Skeletal muscle tissue (tissue), 4 donors: ENCODE data around the gene GINS2. TPM values are rescaled to one million over a fixed set of nuclear protein-coding genes. Genes with fewer than 3 reads are reported as not detected.

Experiments used
- H3K27ac ChIP-seq: one replicate; pipeline ENCODE4 v1.7.0; 2013; ENCODE audit warnings: mild to moderate bottlenecking, low read depth, low read length, inconsistent platforms
- H3K27me3 ChIP-seq, 3 donors: one replicate each; pipeline ENCODE4 v1.7.0; 2013; ENCODE audit warnings: low read length in 3 of 3; ENCODE audit not compliant: control insufficient read depth in 3 of 3, insufficient read depth in 3 of 3
- H3K36me3 ChIP-seq, 3 donors: one replicate each; pipeline ENCODE4 v1.7.0; 2013; ENCODE audit warnings: low read length in 3 of 3; ENCODE audit not compliant: control insufficient read depth in 3 of 3, insufficient read depth in 3 of 3
- H3K4me1 ChIP-seq, 3 donors: one replicate each; pipeline ENCODE4 v1.7.0; 2013; ENCODE audit warnings: low read length in 3 of 3, mild to moderate bottlenecking in 3 of 3; ENCODE audit not compliant: control insufficient read depth in 3 of 3, insufficient read depth in 3 of 3
- H3K4me3 ChIP-seq, 3 donors: one replicate each; pipeline ENCODE4 v1.7.0; 2013; ENCODE audit warnings: low read length in 3 of 3
- H3K9ac ChIP-seq, 3 donors: one replicate each; pipeline ENCODE4 v1.7.0; 2013; ENCODE audit warnings: low read length in 3 of 3, mild to moderate bottlenecking in 3 of 3, moderate library complexity in 2 of 3, low read depth in 1 of 3
- H3K9me3 ChIP-seq, 3 donors: one replicate each; pipeline ENCODE4 v1.7.0; 2013; ENCODE audit warnings: low read length in 3 of 3; ENCODE audit not compliant: control insufficient read depth in 3 of 3
- total RNA-seq: library from RNA; depleted of rRNA; stranded (reverse); fragments of >200 nt; gene quantifications from one replicate; pipeline ENCODE4 v1.2.3, GENCODE V29; 2014
- donor health status: Osteomylitis.

GINS2 gene
- 4.7 TPM for total RNA-seq

DNA sequence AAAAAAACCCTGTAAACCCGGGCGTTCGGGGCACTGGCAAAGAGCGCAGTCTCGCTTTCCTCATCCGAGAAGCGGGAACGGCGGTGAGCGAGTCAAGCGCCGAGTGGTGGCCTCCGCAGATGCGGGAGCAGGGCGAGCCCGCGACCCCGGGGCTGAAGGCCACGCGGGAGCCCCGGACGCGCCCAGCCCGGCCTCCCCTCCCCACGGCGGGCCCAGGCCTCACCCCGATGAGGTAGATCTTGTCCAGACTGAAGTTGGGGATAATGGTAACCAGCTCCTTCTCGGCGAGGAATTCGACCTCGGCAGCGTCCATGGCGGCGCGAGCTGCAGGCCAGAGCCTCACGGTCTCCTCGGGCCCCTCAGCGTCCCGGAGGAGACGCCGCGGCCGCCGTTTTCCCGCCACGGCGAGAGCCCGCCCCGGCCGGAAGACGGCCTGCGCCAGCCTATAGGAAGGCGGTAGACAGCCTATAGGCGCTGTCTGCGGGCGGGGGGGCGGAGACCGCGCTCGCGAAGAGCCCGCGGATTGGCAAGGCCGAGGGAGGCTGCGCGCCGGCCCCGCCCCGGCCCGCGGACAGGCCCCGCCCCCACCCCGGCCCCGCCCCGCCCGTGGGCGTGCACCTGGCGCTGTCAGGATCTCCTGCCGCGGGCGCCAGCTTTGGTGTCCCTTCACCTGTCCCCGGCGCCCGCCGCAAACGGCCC is at the start of gene GINS2:
Gene GINS2, minus strand, starts transcription at position 369 of the 699 bp plus-strand sequence. Its CDS starts 56 bp downstream, at position 313.
- Histone ChIP-seq H3K4me3 (peak within 1 kb of the TSS; percentile 68 to 83 (median 79)), H3K27ac (no peak within 1 kb of the TSS), H3K27me3 (no peaks in the 10 kb centered on the region), H3K4me1 (peaks cover 6 to 9% (median 8%) of the 10 kb centered on the region in 3 donors), H3K36me3 (no peaks in the 10 kb centered on the region), H3K9me3 (no peaks in the 10 kb centered on the region), H3K9ac (peak within 1 kb of the TSS; percentile 43 to 72 (median 70))

DNA sequence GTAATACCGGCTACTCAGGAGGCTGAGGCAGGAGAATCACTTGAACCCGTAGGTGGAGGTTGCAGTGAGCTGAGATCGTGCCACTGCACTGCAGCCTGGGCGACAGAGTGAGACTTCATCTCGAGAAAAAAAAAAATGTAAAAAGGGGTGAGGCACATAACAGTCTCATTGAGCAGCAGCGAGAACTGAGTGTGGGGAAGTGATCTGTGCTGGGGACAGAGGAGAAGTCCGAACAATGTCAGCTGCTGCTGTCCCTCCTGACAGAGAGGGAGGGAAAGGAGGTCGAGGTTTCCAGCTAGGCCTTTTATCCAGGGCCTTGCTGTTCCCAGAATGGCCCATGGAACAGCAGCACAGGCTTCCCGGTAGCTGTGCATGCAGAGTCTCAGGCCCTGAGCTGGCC is 48.2 kb upstream of the GINS2 start:
- Histone ChIP-seq H3K27ac (no peak overlapping the region), H3K4me3 (no peak overlapping the region), H3K27me3 (no peaks in the 10 kb centered on the region), H3K9ac (no peak overlapping the region), H3K9me3 (no peaks in the 10 kb centered on the region), H3K4me1 (no peaks in the 10 kb centered on the region), H3K36me3 (no peaks in the 10 kb centered on the region)

DNA sequence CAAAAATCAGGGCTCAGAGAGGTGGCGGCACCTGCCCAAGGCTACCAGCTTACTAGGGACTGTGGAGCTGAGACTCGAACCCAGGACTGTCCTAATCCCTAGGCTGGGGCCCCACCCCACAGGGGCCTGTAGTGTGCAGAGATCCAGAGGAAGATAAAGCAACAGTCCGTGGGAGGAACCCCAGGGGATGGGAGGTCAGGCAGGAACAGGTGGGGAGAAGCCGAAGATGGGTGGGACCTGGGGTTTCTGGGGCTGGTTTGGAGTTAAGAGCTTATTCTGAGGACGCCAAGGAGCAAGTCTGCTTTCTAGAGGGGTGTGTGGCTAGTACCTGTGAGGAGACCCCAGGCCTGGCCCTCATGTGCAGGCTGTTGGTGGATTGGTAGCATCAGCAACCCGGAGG is 47.2 kb upstream of the GINS2 start:
- no peaks in the 10 kb centered on the region for H3K9me3 ChIP-seq
- H3K9ac ChIP-seq = no peak overlapping the region
- no peaks in the 10 kb centered on the region for H3K4me1 ChIP-seq
- H3K4me3 ChIP-seq = no peak overlapping the region
- peaks cover 0 to 2% (median 0%) of the 10 kb centered on the region in 3 donors for H3K27me3 ChIP-seq
- H3K27ac ChIP-seq = no peak overlapping the region
- no peaks in the 10 kb centered on the region for H3K36me3 ChIP-seq

DNA sequence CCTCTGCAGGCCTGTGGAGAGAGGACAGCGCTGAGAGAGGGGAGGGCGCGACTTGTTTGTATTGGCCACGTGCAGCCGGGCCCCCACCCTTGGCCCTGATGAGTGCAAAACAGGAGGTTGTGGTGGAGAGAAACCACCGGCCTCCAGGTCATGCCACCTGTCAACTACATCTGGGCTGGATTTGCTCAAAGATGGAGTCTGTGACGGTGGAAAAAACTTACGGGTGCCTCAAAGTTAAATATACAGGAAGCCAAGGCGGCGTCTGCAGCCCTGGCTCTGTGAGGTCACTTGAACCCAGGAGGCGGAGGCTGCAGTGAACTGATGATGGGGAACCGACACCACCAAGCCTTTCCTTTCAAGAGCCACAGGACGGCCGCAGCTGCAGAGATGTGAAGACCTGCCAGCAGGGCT is 46.5 kb upstream of the GINS2 start:
- H3K27ac ChIP-seq = no peak overlapping the region
- H3K9me3 ChIP-seq = no peaks in the 10 kb centered on the region
- H3K4me1 ChIP-seq = no peaks in the 10 kb centered on the region
- no peak overlapping the region for H3K9ac ChIP-seq
- no peaks in the 10 kb centered on the region for H3K36me3 ChIP-seq
- H3K4me3 ChIP-seq = no peak overlapping the region
- peaks cover 0 to 3% (median 0%) of the 10 kb centered on the region in 3 donors for H3K27me3 ChIP-seq

DNA sequence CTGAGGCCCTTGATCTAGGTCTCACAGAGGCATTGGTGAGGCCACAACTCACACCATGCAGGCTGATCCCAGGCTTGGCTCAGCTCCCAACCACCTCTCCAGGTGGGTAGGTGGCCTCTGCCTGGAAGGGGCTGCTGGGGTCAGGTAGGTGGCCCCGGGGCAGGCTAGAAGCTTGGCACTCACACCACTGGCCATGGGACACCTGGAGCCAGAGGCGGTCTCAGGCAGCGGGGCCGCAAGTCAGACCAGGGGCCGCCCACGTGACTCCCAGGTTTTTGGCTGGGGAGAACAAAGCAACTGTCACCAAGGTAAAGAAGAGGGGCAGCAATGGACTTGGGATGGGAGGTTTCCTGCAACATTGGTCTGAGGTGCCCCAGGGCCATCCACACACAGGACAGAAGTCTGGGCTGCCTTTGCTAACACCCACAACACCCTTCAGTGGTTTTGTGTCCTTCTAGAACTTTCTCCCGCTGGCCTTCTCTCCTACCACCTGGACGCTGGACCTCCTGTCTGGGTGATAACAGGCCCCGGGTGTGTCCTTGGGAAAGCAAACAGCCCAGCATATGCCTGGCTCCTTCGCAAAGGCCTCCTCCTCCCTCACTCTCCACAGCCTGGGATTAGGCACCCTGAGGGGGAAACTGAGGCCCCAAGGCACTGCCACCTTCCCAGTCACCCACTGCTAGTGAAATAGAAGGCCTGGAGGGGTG is 45.7 kb upstream of the GINS2 start:
- H3K9me3 ChIP-seq = no peaks in the 10 kb centered on the region
- no peaks in the 10 kb centered on the region for H3K36me3 ChIP-seq
- H3K9ac ChIP-seq = no peak overlapping the region
- H3K4me3 ChIP-seq = no peak overlapping the region
- H3K4me1 ChIP-seq = no peaks in the 10 kb centered on the region
- no peak overlapping the region for H3K27ac ChIP-seq
- peaks cover 0 to 4% (median 3%) of the 10 kb centered on the region in 3 donors for H3K27me3 ChIP-seq

DNA sequence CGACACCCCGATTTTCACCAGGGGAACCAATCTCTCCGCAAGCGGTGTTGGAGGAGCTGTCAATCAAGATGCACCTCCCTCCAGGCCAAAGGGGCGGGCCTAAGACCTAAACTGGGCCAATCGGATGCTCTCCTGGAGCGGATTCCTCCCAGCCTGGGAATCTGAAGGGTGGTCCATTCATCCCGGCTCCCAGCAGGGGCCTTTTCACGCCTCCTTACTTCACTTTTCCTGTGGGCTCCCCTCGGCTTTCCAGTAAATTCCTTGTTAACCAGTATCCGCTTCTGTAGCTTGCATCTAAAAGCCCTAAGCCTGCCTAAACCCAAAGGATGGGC is 45.1 kb upstream of the GINS2 start:
- no peaks in the 10 kb centered on the region for H3K9me3 ChIP-seq
- no peaks in the 10 kb centered on the region for H3K36me3 ChIP-seq
- peaks cover 0 to 10% (median 8%) of the 10 kb centered on the region in 3 donors for H3K27me3 ChIP-seq
- H3K4me3 ChIP-seq = no peak overlapping the region
- H3K4me1 ChIP-seq = no peaks in the 10 kb centered on the region
- H3K9ac ChIP-seq = no peak overlapping the region
- no peak overlapping the region for H3K27ac ChIP-seq

DNA sequence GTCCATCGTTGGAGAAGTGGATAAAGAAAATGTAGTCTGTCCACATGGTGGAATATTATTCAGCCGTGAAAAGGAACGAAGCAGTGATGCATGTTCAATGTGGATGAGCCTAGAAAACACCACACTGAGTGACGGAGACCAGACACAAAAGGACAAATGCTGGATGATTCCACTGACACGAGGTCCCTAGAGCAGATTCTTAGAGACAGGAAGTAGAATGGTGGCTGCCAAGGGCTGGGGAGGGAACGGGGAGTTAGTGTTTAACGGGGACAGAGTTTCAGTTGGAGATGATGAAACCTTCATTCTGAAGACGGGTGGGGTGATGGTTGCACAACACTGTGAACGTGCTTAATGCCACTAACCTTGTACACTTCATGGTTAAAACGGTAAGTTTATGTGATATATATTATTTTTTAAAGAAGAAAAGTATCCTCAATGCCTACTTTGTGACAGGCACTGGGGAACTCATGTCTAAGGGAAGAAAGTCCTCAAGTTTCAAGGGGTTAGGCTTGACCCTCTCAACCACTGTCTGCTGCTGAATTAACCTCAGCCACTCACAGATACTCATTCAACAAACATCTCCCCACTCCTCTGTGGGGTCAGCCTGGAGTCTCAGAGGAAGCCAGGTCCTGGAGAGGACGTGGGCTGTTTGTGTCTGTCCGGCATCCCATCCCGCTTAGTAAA is 44.5 kb upstream of the GINS2 start:
- H3K9ac ChIP-seq = no peak overlapping the region
- H3K9me3 ChIP-seq = no peaks in the 10 kb centered on the region
- H3K4me3 ChIP-seq = no peak overlapping the region
- no peaks in the 10 kb centered on the region for H3K4me1 ChIP-seq
- no peak overlapping the region for H3K27ac ChIP-seq
- H3K27me3 ChIP-seq = peaks cover 0 to 13% (median 10%) of the 10 kb centered on the region in 3 donors
- H3K36me3 ChIP-seq = no peaks in the 10 kb centered on the region

DNA sequence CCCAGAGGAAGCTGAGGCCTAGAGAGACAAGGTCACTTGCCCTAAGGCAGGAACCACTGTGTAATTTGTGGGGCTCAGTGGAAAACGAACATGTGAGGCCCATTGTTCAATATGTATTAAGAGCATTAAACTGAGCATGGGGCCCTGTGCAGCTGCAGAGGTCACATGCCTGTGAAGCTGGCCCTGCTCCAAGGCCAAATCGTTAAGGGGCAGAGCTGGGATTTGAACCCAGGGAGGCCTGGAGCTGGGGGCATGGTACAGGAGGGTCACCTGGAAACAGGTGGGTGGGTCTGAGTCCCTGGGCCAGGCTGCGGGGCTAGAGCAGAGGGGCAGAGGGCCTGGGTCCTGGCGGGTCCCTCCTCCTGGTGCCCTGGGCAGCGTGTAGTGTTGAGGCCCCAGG is 42.4 kb upstream of the GINS2 start:
- no peaks in the 10 kb centered on the region for H3K9me3 ChIP-seq
- H3K36me3 ChIP-seq = no peaks in the 10 kb centered on the region
- H3K27me3 ChIP-seq = peaks cover 4 to 30% (median 20%) of the 10 kb centered on the region in 3 donors
- no peak overlapping the region for H3K9ac ChIP-seq
- no peaks in the 10 kb centered on the region for H3K4me1 ChIP-seq
- no peak overlapping the region for H3K27ac ChIP-seq
- H3K4me3 ChIP-seq = no peak overlapping the region

DNA sequence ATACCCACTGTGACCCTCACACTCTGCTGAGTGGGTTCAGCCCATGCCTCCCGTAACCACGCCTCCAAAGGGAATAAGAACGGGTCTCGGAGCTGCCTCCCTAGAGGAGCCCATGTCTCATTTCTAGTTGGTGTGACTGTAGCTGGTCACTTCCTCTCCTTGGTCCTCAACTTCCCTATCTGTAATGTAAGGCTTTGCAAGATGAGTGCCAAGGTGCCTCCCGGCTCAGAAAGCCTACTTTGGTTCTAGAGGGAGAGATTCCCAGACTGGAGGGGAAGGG is 41.4 kb upstream of the GINS2 start:
- H3K27ac ChIP-seq = no peak overlapping the region
- no peaks in the 10 kb centered on the region for H3K36me3 ChIP-seq
- H3K4me1 ChIP-seq = no peaks in the 10 kb centered on the region
- no peak overlapping the region for H3K4me3 ChIP-seq
- no peak overlapping the region for H3K9ac ChIP-seq
- peaks cover 6 to 32% (median 22%) of the 10 kb centered on the region in 3 donors for H3K27me3 ChIP-seq
- no peaks in the 10 kb centered on the region for H3K9me3 ChIP-seq
